HepG2 (cell line): Measurements from ENCODE around the gene UNC13D. TPM values are rescaled to one million over a fixed set of nuclear protein-coding genes. Genes with fewer than 3 reads are reported as not detected.

Experiments
- AKAP8 ChIP-seq: sonication (generic); formaldehyde crosslinking; IDR thresholded peaks from 2 replicates; pipeline ENCODE4 v1.5.1; 2020; ENCODE audit warnings: mild to moderate bottlenecking, missing genetic modification reagents
- ARID2 ChIP-seq: sonication (generic); formaldehyde crosslinking; IDR thresholded peaks from 2 replicates; pipeline ENCODE4 v1.8.1; 2022; ENCODE audit warnings: mild to moderate bottlenecking, missing genetic modification reagents, borderline replicate concordance
- CENPX ChIP-seq: sonication (generic); formaldehyde crosslinking; IDR thresholded peaks from 2 replicates; pipeline ENCODE4 v1.9.0; 2021; ENCODE audit warnings: mild to moderate bottlenecking, missing genetic modification reagents, moderate library complexity
- GTF2F1 ChIP-seq: fragments of 150-350 bp; IDR thresholded peaks from 2 replicates; pipeline ENCODE4 v1.6.1; 2014; ENCODE audit warnings: low read length
- HNF4A ChIP-seq: sonication (generic); formaldehyde crosslinking; IDR thresholded peaks from 2 replicates; pipeline ENCODE4 v1.4.0; 2020; ENCODE audit warnings: missing genetic modification reagents
- KDM5A ChIP-seq: fragments of 200-600 bp; sonication (generic); IDR thresholded peaks from 2 replicates; pipeline ENCODE4 v1.7.0; 2018; ENCODE audit warnings: antibody characterized with exemption, mild to moderate bottlenecking, low read length, borderline replicate concordance
- MEIS2 ChIP-seq: sonication (generic); formaldehyde crosslinking; IDR thresholded peaks from 2 replicates; pipeline ENCODE4 v1.9.0; 2021; ENCODE audit warnings: mild to moderate bottlenecking, missing genetic modification reagents
- MLLT10 ChIP-seq: sonication (generic); formaldehyde crosslinking; IDR thresholded peaks from 2 replicates; pipeline ENCODE4 v1.4.0; 2020; ENCODE audit warnings: missing genetic modification reagents
- PTBP1 ChIP-seq: fragments of 200-400 bp; formaldehyde crosslinking; IDR thresholded peaks from 2 replicates; pipeline ENCODE4 v1.6.1; 2018; ENCODE audit warnings: low read length, low read depth; ENCODE audit not compliant: poor library complexity, severe bottlenecking
- STAG1 ChIP-seq: sonication (generic); formaldehyde crosslinking; IDR thresholded peaks from 2 replicates; pipeline ENCODE4 v1.4.0; 2020; ENCODE audit warnings: missing genetic modification reagents
- TBL1XR1 ChIP-seq: fragments of 150-350 bp; IDR thresholded peaks from 2 replicates; pipeline ENCODE4 v1.6.1; 2014; ENCODE audit warnings: borderline replicate concordance, low read length; ENCODE audit not compliant: partially characterized antibody
- YY1 ChIP-seq: IDR thresholded peaks from 2 replicates; pipeline ENCODE4 v1.6.1; 2011; ENCODE audit warnings: low read length, low read depth, moderate library complexity, mild to moderate bottlenecking; ENCODE audit not compliant: insufficient read depth, insufficient replicate concordance
- ZIK1 ChIP-seq: sonication (generic); formaldehyde crosslinking; IDR thresholded peaks from 2 replicates; pipeline ENCODE4 v1.5.0; 2020; ENCODE audit warnings: mild to moderate bottlenecking, low read depth, missing genetic modification reagents, borderline replicate concordance
- ZNF589 ChIP-seq: sonication (generic); formaldehyde crosslinking; conservative IDR thresholded peaks from 2 replicates; pipeline ENCODE4 v1.8.0; 2022; ENCODE audit warnings: mild to moderate bottlenecking, moderate library complexity, missing genetic modification reagents
- ZNF816 ChIP-seq: sonication (generic); formaldehyde crosslinking; IDR thresholded peaks from 2 replicates; pipeline ENCODE4 v1.8.0; 2022; ENCODE audit warnings: missing genetic modification reagents, mild to moderate bottlenecking, borderline replicate concordance
- ZSCAN21 ChIP-seq: sonication (generic); formaldehyde crosslinking; IDR thresholded peaks from 2 replicates; pipeline ENCODE4 v1.8.0; 2022; ENCODE audit warnings: mild to moderate bottlenecking, missing genetic modification reagents, moderate library complexity, borderline replicate concordance
- polyA plus RNA-seq, 8 experiments: library from polyadenylated mRNA; depleted of rRNA in 3 of 8; stranded (reverse) in 7 of 8; unstranded in 1 of 8; fragments of >200 nt; fragmentation: Illumina TruSeq in 4 of 8; extraction: Trizol in 4 of 8; gene quantifications; 2 replicates each; pipeline versions ENCODE4 v1.2.1 to v1.2.3, GENCODE V29; 2011 to 2016; ENCODE audit warnings: low read depth in 4 of 8, missing spikeins in 1 of 8, mixed read lengths in 1 of 8; ENCODE audit not compliant: insufficient read depth in 1 of 8
- total RNA-seq, 5 experiments: library from RNA; depleted of rRNA; stranded (reverse); fragments of >200 nt; fragmentation: Illumina TruSeq; extraction: Trizol; gene quantifications; 2 replicates each; pipeline ENCODE4 v1.2.3, GENCODE V29; 2016; ENCODE audit warnings: low read depth in 1 of 5
- TF ChIP-seq, protein P1 (sequence below): sonication (generic); formaldehyde crosslinking; IDR thresholded peaks from 2 replicates; pipeline ENCODE4 v1.5.1; 2020; ENCODE audit warnings: mild to moderate bottlenecking, missing genetic modification reagents, borderline replicate concordance
- TF ChIP-seq, protein P2 (sequence below): IDR thresholded peaks from 2 replicates; pipeline ENCODE4 v1.6.1; 2016; ENCODE audit warnings: low read depth, missing genetic modification reagents, missing compliant biosample characterization
- TF ChIP-seq, protein P3 (sequence below): sonication (generic); formaldehyde crosslinking; IDR thresholded peaks from 2 replicates; pipeline ENCODE4 v1.5.0; 2020; ENCODE audit warnings: missing genetic modification reagents

Gene UNC13D
- total and polyA plus RNA-seq, 2 of the 13 experiments (the other 11 are each of a cell fraction or from before 2014, with no cell fraction given): 29.7 to 42.7 TPM

DNA sequence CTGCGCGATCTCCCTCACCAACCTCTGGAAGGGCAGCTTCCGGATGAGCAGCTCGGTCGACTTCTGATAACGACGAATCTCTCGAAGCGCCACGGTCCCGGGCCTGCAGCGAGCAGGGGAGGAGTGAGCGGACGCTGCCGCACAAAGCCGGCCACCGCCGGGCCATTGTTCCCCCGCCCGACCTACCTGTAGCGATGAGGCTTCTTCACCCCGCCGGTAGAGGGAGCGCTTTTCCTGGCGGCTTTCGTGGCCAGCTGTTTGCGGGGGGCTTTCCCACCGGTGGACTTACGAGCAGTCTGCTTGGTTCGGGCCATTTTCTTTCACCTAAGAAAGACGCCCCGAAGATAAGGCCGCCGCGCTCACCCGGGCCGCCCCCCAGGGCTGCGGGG is 65.3 kb downstream of the UNC13D start (continued):
- TF ChIP-seq, protein P1, sequence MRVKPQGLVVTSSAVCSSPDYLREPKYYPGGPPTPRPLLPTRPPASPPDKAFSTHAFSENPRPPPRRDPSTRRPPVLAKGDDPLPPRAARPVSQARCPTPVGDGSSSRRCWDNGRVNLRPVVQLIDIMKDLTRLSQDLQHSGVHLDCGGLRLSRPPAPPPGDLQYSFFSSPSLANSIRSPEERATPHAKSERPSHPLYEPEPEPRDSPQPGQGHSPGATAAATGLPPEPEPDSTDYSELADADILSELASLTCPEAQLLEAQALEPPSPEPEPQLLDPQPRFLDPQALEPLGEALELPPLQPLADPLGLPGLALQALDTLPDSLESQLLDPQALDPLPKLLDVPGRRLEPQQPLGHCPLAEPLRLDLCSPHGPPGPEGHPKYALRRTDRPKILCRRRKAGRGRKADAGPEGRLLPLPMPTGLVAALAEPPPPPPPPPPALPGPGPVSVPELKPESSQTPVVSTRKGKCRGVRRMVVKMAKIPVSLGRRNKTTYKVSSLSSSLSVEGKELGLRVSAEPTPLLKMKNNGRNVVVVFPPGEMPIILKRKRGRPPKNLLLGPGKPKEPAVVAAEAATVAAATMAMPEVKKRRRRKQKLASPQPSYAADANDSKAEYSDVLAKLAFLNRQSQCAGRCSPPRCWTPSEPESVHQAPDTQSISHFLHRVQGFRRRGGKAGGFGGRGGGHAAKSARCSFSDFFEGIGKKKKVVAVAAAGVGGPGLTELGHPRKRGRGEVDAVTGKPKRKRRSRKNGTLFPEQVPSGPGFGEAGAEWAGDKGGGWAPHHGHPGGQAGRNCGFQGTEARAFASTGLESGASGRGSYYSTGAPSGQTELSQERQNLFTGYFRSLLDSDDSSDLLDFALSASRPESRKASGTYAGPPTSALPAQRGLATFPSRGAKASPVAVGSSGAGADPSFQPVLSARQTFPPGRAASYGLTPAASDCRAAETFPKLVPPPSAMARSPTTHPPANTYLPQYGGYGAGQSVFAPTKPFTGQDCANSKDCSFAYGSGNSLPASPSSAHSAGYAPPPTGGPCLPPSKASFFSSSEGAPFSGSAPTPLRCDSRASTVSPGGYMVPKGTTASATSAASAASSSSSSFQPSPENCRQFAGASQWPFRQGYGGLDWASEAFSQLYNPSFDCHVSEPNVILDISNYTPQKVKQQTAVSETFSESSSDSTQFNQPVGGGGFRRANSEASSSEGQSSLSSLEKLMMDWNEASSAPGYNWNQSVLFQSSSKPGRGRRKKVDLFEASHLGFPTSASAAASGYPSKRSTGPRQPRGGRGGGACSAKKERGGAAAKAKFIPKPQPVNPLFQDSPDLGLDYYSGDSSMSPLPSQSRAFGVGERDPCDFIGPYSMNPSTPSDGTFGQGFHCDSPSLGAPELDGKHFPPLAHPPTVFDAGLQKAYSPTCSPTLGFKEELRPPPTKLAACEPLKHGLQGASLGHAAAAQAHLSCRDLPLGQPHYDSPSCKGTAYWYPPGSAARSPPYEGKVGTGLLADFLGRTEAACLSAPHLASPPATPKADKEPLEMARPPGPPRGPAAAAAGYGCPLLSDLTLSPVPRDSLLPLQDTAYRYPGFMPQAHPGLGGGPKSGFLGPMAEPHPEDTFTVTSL (CRISPR knock-in tag): peak; percentile 64
- TF ChIP-seq MLLT10 (no peak), KDM5A (peak; percentile 61), ARID2 (CRISPR knock-in tag) (0 out of 2 replicates have a peak, but pooled peaks have one; percentile 8), ZNF589 (CRISPR knock-in tag) (0 out of 2 replicates have a peak, but pooled peaks have one; percentile 60), AKAP8 (CRISPR knock-in tag) (0 out of 2 replicates have a peak, but pooled peaks have one; percentile 46), YY1 (peak; percentile 53), ZSCAN21 (peak; percentile 13; the same call in 1 of the 2 replicates), GTF2F1 (no peak), HNF4A (CRISPR knock-in tag) (no peak), ZIK1 (no peak), CENPX (CRISPR knock-in tag) (no peak), STAG1 (CRISPR knock-in tag) (no peak), TBL1XR1 (peak; percentile 49), PTBP1 (peak; percentile 3), ZNF816 (CRISPR knock-in tag) (peak; percentile 94), MEIS2 (CRISPR knock-in tag) (no peak)
- TF ChIP-seq, protein P2, sequence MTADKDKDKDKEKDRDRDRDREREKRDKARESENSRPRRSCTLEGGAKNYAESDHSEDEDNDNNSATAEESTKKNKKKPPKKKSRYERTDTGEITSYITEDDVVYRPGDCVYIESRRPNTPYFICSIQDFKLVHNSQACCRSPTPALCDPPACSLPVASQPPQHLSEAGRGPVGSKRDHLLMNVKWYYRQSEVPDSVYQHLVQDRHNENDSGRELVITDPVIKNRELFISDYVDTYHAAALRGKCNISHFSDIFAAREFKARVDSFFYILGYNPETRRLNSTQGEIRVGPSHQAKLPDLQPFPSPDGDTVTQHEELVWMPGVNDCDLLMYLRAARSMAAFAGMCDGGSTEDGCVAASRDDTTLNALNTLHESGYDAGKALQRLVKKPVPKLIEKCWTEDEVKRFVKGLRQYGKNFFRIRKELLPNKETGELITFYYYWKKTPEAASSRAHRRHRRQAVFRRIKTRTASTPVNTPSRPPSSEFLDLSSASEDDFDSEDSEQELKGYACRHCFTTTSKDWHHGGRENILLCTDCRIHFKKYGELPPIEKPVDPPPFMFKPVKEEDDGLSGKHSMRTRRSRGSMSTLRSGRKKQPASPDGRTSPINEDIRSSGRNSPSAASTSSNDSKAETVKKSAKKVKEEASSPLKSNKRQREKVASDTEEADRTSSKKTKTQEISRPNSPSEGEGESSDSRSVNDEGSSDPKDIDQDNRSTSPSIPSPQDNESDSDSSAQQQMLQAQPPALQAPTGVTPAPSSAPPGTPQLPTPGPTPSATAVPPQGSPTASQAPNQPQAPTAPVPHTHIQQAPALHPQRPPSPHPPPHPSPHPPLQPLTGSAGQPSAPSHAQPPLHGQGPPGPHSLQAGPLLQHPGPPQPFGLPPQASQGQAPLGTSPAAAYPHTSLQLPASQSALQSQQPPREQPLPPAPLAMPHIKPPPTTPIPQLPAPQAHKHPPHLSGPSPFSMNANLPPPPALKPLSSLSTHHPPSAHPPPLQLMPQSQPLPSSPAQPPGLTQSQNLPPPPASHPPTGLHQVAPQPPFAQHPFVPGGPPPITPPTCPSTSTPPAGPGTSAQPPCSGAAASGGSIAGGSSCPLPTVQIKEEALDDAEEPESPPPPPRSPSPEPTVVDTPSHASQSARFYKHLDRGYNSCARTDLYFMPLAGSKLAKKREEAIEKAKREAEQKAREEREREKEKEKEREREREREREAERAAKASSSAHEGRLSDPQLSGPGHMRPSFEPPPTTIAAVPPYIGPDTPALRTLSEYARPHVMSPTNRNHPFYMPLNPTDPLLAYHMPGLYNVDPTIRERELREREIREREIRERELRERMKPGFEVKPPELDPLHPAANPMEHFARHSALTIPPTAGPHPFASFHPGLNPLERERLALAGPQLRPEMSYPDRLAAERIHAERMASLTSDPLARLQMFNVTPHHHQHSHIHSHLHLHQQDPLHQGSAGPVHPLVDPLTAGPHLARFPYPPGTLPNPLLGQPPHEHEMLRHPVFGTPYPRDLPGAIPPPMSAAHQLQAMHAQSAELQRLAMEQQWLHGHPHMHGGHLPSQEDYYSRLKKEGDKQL (CRISPR knock-in tag): no peak
- TF ChIP-seq, protein P3, sequence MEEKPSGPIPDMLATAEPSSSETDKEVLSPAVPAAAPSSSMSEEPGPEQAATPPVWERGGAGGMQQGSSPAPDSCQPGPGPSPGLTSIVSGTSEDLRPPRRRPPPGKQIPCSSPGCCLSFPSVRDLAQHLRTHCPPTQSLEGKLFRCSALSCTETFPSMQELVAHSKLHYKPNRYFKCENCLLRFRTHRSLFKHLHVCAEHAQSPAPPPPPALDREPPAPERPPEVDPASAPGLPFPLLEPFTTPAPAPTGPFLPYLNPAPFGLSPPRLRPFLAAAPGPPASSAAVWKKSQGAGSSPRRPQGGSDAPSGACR (CRISPR knock-in tag): no peak
